ENCODE data around the gene IL1RAP.

- no peak for TF ChIP-seq CTCF (IDR thresholded peaks at IDR 0.05)
- TF ChIP-seq POLR2A (IDR thresholded peaks at IDR 0.05; ENCODE audit: low read depth) = no peak
These were observed 14.8 kb downstream of the IL1RAP start for GRCh38 chr3:190528706-190529105.

Measured in esophagus muscularis mucosa (tissue), 3 donors.